Measurements from ENCODE around the gene UBE2J2. TPM values are rescaled to one million over a fixed set of nuclear protein-coding genes. Genes with fewer than 3 reads are reported as not detected.
A peak's percentile ranks its signal among the peaks of the same experiment; 100 is the strongest.

Gene UBE2J2
- total RNA-seq (2021) (54.2 and 55.0 TPM in 2 replicates), Bru-seq, nascent RNA (percentile 73 among the genes with signal in this experiment), BruChase-seq, experiment 1, labeled RNA remaining after a 2-hour chase (percentile 87 among the genes with signal in this experiment), BruChase-seq, experiment 2, labeled RNA remaining after a 6-hour chase (percentile 89 among the genes with signal in this experiment)
- long read RNA-seq, transcript UBE2J2-210 (8 exons, 1,256 nt): minor isoform, 5 of 77 reads
- long read RNA-seq, transcript UBE2J2-202 (7 exons, 1,733 nt): major isoform, 58 of 77 reads
- long read RNA-seq, partial matches to known transcripts: 2 of 77 reads
- long read RNA-seq, other reads (novel, unspliced or antisense): 6 of 77 reads

- Histone ChIP-seq H3K27me3 (ENCODE audit: insufficient read depth, low read depth) (no peaks in the 10 kb centered on the region), H3K4me3 (peak within 1 kb of the TSS; percentile 70), H3F3A (ENCODE audit: insufficient read depth, low read depth) (peaks cover 10% of the 10 kb centered on the region), H3K4me2 (peak within 1 kb of the TSS; percentile 93), H3K27ac (peak within 1 kb of the TSS; percentile 42), H3K9me2 (ENCODE audit: insufficient read depth) (no peaks in the 10 kb centered on the region), H3K79me2 (ENCODE audit: low read depth) (peaks cover 44% of the 10 kb centered on the region), H4K20me1 (ENCODE audit: insufficient read depth) (peaks cover 35% of the 10 kb centered on the region), H3K4me1 (replicated peaks; ENCODE audit: insufficient read depth) (peaks cover 17% of the 10 kb centered on the region), H3K36me3 (ENCODE audit: low read depth) (peaks cover 4% of the 10 kb centered on the region; the same call in 1 of the 2 replicates), H3K9me3 (ENCODE audit: insufficient read depth, low read depth) (no peaks in the 10 kb centered on the region), H2AFZ (peak within 1 kb of the TSS; percentile 88)
- no peak for TF ChIP-seq CTCF (conservative IDR thresholded peaks at IDR 0.05)
- no peak for TF ChIP-seq EZH2 (IDR thresholded peaks at IDR 0.05; ENCODE audit: low read depth)
- POLR2A ChIA-PET (ENCODE audit: unreplicated experiment): interaction anchor here (0.6 to 0.7 kb wide), 6 partner anchors 10 to 158 kb away, joined by 3 to 21 read pairs (median 10); partner anchors contain the start of gene C1orf159
- BruUV-seq (replicated peaks): no TSS peak
- intact Hi-C loops (cut with micrococcal nuclease; ENCODE audit: unreplicated experiment): loop anchor here (5.0 kb wide), 1 partner anchor 74 kb away; the partner anchor contains the start of gene DVL1
- CTCF ChIA-PET: interaction anchor here (0.6 to 0.7 kb wide), 2 partner anchors 9 to 17 kb away, joined by 7 read pairs; no protein-coding TSS in a partner anchor
- DNase-seq: peak; percentile 73 to 85
These were observed at the start of gene UBE2J2 for GRCh38 chr1:1273512-1274298. UBE2J2 (minus strand) TSS chr1:1273854; CDS start chr1:1267992, 5,862 bp downstream.

DNA sequence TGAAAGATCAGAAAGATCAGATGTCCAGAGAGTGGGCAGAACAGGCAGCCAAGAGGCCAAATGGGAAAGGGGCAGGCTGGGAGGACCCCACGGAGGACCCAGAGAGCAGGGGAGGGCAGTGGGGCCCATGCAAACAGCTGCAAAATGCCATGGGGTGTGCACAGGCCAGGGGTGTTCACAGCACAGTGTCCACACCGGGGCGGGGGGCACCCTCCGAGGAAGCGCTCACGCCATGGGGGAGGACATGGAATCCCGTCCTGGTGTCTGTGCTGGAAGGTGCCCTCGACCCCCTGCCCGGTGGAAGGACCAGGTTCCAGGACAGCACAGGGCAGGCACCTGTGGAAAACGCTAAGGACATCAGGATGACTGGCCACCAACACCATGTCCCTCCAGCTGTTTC lies 49.3 kb upstream of the UBE2J2 start:
- Histone ChIP-seq H3K4me2 (peak overlapping the region; percentile 77), H3K36me3 (ENCODE audit: low read depth) (no peaks in the 10 kb centered on the region), H2AFZ (no peak overlapping the region), H4K20me1 (ENCODE audit: insufficient read depth) (peaks cover 46% of the 10 kb centered on the region), H3K4me3 (no peak overlapping the region), H3K9me3 (ENCODE audit: insufficient read depth, low read depth) (no peaks in the 10 kb centered on the region), H3K4me1 (replicated peaks; ENCODE audit: insufficient read depth) (peaks cover 27% of the 10 kb centered on the region), H3K9me2 (ENCODE audit: insufficient read depth) (no peaks in the 10 kb centered on the region), H3K79me2 (ENCODE audit: low read depth) (peaks cover 72% of the 10 kb centered on the region), H3F3A (ENCODE audit: insufficient read depth, low read depth) (peaks cover 37% of the 10 kb centered on the region), H3K27me3 (ENCODE audit: insufficient read depth, low read depth) (no peaks in the 10 kb centered on the region), H3K27ac (no peak overlapping the region)
- no peak for DNase-seq
- intact Hi-C loops (cut with micrococcal nuclease; ENCODE audit: unreplicated experiment): no loop called here
- CTCF ChIA-PET: no interaction called here
- BruUV-seq (replicated peaks): no TSS peak
- no peak for TF ChIP-seq CTCF (conservative IDR thresholded peaks at IDR 0.05)
- TF ChIP-seq EZH2 (IDR thresholded peaks at IDR 0.05; ENCODE audit: low read depth): no peak
- POLR2A ChIA-PET (ENCODE audit: unreplicated experiment): no interaction called here

DNA sequence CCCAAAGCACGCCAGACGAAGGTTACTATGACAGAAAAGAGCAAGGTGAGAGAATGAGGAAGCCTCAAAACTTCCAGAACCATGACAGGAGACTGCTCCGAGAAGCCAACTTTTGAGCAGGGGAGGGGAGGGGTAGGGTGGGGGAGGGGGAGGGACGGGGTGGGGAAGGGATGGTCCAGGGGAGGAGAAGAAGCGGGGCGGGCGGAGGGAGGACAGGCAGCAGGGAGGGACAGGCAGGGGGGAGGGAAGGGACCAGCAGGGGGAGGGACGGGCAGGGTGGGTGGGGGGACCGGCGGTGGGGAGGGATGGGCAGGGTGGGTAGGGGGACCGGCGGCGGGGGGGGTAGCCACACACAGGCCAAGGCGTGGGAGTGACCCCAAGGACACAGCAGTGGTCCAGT lies 48.8 kb upstream of the UBE2J2 start:
- no peak for TF ChIP-seq EZH2 (IDR thresholded peaks at IDR 0.05; ENCODE audit: low read depth)
- no peak for TF ChIP-seq CTCF (conservative IDR thresholded peaks at IDR 0.05)
- Histone ChIP-seq H4K20me1 (ENCODE audit: insufficient read depth) (peaks cover 51% of the 10 kb centered on the region), H3K4me3 (no peak overlapping the region), H3K9me3 (ENCODE audit: insufficient read depth, low read depth) (no peaks in the 10 kb centered on the region), H3K27me3 (ENCODE audit: insufficient read depth, low read depth) (no peaks in the 10 kb centered on the region), H3K4me2 (no peak overlapping the region), H3K4me1 (replicated peaks; ENCODE audit: insufficient read depth) (peaks cover 32% of the 10 kb centered on the region), H3K36me3 (ENCODE audit: low read depth) (no peaks in the 10 kb centered on the region), H3K27ac (no peak overlapping the region), H2AFZ (no peak overlapping the region), H3K9me2 (ENCODE audit: insufficient read depth) (no peaks in the 10 kb centered on the region), H3K79me2 (ENCODE audit: low read depth) (peaks cover 74% of the 10 kb centered on the region), H3F3A (ENCODE audit: insufficient read depth, low read depth) (peaks cover 42% of the 10 kb centered on the region)
- no peak for DNase-seq
- BruUV-seq (replicated peaks): no TSS peak
- ChIA-PET CTCF (no interaction called here), POLR2A (ENCODE audit: unreplicated experiment) (no interaction called here)
- intact Hi-C loops (cut with micrococcal nuclease; ENCODE audit: unreplicated experiment): no loop called here

Data from PC-9 (cell line).